ENCODE results near the gene IDUA.
A peak's percentile ranks its signal among the peaks of the same experiment; 100 is the strongest.

Gene IDUA

DNA sequence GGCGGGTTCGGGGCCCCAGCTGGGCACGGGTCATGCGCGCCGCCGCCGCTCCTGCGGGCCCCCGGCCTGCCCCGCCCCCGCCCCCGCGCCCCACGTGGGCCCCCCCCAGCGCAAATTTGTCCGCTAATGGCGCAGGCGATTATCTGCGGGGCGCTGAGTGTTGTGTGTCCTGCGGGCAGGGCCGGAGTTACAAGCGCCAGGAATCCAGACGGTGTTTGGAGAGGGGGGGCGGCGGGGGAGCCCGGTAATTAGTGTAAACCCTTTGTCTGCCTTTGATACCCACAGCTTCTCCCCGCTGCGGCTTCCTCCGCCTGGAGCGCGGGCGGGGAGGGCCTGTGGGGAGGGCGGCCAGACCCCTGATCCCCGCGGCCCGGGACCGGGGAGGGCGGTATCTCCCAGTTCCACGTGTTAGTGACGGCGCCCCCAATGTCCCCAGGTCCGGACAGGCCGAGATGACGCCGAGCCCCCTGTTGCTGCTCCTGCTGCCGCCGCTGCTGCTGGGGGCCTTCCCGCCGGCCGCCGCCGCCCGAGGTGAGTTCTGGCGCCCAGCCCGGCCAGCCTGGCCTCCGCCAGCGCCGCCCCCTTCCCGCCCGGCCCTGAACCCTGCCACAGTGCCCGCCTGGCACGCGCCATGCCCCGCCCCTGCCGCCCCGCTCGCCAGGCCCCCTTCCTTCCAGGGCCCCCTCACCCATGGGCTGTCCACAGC lies 25.3 kb downstream of the IDUA start:
- Histone ChIP-seq H3F3A (ENCODE audit: insufficient read depth) (peaks cover 12% of the 10 kb centered on the region), H3K36me3 (ENCODE audit: low read length) (no peaks in the 10 kb centered on the region), H3K9me2 (replicated peaks; ENCODE audit: insufficient read depth, low read length) (no peaks in the 10 kb centered on the region), H2AFZ (ENCODE audit: low read depth, low read length, severe bottlenecking) (no peak overlapping the region), H3K9ac (ENCODE audit: low read length) (peak overlapping the region; percentile 46; the same call in 1 of the 2 replicates), H3K79me2 (ENCODE audit: insufficient read depth, low read length) (no peaks in the 10 kb centered on the region), H3K27me3 (ENCODE audit: low read length) (no peaks in the 10 kb centered on the region), H3K9me3 (ENCODE audit: insufficient read depth, low read length) (no peaks in the 10 kb centered on the region), H3K4me2 (ENCODE audit: low read depth, low read length, poor library complexity, severe bottlenecking) (peak overlapping the region; percentile 68), H4K20me1 (ENCODE audit: low read depth, low read length) (no peaks in the 10 kb centered on the region), H3K4me3 (ENCODE audit: insufficient read depth, low read length, poor library complexity, severe bottlenecking) (peak overlapping the region; percentile 51), H3K27ac (ENCODE audit: low read depth, low read length) (no peak overlapping the region)
- TF ChIP-seq, protein P1, sequence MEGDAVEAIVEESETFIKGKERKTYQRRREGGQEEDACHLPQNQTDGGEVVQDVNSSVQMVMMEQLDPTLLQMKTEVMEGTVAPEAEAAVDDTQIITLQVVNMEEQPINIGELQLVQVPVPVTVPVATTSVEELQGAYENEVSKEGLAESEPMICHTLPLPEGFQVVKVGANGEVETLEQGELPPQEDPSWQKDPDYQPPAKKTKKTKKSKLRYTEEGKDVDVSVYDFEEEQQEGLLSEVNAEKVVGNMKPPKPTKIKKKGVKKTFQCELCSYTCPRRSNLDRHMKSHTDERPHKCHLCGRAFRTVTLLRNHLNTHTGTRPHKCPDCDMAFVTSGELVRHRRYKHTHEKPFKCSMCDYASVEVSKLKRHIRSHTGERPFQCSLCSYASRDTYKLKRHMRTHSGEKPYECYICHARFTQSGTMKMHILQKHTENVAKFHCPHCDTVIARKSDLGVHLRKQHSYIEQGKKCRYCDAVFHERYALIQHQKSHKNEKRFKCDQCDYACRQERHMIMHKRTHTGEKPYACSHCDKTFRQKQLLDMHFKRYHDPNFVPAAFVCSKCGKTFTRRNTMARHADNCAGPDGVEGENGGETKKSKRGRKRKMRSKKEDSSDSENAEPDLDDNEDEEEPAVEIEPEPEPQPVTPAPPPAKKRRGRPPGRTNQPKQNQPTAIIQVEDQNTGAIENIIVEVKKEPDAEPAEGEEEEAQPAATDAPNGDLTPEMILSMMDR (IDR thresholded peaks at IDR 0.05; ENCODE audit: insufficient read depth, low read length, poor library complexity, severe bottlenecking) = no peak
- no peak for TF ChIP-seq EZH2phosphoT487 (conservative IDR thresholded peaks at IDR 0.05; ENCODE audit: low read length)

DNA sequence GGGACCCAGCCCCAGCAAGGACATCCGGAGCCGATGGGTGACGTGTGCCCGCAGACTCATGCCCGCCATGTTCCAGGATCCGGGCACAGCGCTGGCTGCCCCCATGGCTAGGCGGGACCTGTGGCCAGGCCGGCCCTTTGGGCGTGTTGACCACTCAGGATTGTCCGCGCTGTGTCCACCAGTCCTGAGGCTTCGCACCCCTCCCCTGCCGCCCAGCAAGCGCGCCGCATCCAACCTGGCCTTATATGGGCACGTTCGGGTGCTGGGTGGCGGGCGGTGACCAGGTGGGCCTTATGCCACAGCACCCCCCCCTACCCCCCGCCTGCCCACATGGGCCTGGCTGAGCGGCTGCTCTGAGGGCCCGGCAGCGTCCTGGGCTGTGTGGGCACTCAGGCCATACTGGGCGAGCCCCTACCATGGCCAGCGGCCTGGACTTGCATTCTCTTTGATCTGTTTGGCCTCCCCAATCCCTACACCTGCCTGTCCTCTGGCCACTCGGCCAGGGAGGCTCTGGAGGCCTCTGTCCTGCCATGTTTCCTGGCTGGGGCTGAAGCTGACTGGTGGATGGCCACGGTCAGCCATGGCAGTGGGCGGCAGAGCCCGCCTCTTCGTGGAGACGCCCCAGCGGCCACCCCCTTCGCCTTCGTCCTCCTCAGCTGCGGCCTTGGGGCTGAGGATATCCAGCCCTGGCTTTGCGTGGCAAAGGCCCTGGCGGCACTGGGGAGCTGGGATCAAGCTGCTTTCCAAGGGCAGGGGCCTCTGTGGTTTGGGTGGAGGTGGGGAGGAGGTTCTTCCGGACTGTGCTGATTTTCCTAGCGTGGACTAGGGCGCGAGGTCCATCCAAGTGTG lies 26.6 kb downstream of the IDUA start:
- Histone ChIP-seq H4K20me1 (ENCODE audit: low read depth, low read length) (no peaks in the 10 kb centered on the region), H3K9me2 (replicated peaks; ENCODE audit: insufficient read depth, low read length) (no peaks in the 10 kb centered on the region), H3K27ac (ENCODE audit: low read depth, low read length) (no peak overlapping the region), H3K27me3 (ENCODE audit: low read length) (no peaks in the 10 kb centered on the region), H3K9me3 (ENCODE audit: insufficient read depth, low read length) (no peaks in the 10 kb centered on the region), H3K79me2 (ENCODE audit: insufficient read depth, low read length) (no peaks in the 10 kb centered on the region), H3K4me2 (ENCODE audit: low read depth, low read length, poor library complexity, severe bottlenecking) (no peak overlapping the region), H3K36me3 (ENCODE audit: low read length) (no peaks in the 10 kb centered on the region), H2AFZ (ENCODE audit: low read depth, low read length, severe bottlenecking) (no peak overlapping the region), H3F3A (ENCODE audit: insufficient read depth) (peaks cover 12% of the 10 kb centered on the region), H3K4me3 (ENCODE audit: insufficient read depth, low read length, poor library complexity, severe bottlenecking) (no peak overlapping the region), H3K9ac (ENCODE audit: low read length) (no peak overlapping the region)
- TF ChIP-seq, protein P1 (IDR thresholded peaks at IDR 0.05; ENCODE audit: insufficient read depth, low read length, poor library complexity, severe bottlenecking) = no peak
- TF ChIP-seq EZH2phosphoT487 (conservative IDR thresholded peaks at IDR 0.05; ENCODE audit: low read length) = no peak

DNA sequence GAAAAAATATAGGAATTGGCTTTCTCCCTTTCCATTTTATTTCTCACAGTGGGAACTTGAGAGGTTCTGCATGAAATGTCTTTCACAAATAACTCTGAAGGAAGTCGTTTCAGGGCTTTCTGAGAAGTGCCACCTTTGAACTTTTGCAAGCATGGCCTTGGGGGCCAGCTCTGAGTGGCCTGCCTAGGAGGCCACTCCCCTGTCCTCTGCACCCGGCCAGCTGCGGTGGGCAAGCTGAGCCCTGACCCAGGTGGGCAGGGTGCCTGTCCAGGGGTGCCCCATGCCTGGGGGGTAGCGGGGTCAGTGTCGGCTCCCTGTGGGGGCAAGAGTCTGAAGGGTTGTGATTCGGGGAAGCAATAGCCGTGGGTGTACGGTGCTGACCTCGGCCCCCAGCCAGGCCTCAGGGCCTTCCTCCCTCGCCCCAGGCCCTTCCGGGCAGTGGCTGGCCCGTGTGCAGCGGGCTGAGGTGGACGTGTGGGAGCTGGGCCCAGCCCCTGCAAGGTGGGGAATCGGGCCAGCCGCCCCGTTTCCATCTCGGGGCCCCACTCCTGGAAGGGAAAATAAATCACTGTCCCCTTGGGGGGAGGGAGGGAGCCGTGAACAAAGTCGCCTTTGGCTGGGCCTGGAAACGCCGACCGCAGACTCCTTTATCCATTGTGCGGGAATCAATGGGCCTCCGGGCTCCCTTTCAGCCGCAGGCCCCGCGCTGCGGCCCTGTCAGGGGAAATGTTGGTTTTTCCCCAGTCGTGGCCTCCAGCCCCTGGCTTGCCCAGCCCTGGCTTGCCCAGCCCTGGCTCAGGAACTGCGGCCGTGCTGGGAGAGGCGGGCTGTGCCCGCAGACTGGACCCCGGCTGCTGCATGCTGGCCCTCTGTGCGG lies 27.7 kb downstream of the IDUA start:
- H2AFZ ChIP-seq (ENCODE audit: low read depth, low read length, severe bottlenecking) = no peak overlapping the region
- H3K79me2 ChIP-seq (ENCODE audit: insufficient read depth, low read length) = no peaks in the 10 kb centered on the region
- H3K4me3 ChIP-seq (ENCODE audit: insufficient read depth, low read length, poor library complexity, severe bottlenecking) = no peak overlapping the region
- no peaks in the 10 kb centered on the region for H3K27me3 ChIP-seq (ENCODE audit: low read length)
- TF ChIP-seq, protein P1 (IDR thresholded peaks at IDR 0.05; ENCODE audit: insufficient read depth, low read length, poor library complexity, severe bottlenecking) = no peak
- TF ChIP-seq EZH2phosphoT487 (conservative IDR thresholded peaks at IDR 0.05; ENCODE audit: low read length) = no peak
- H3K27ac ChIP-seq (ENCODE audit: low read depth, low read length) = no peak overlapping the region
- H3K9ac ChIP-seq (ENCODE audit: low read length) = no peak overlapping the region
- H4K20me1 ChIP-seq (ENCODE audit: low read depth, low read length) = no peaks in the 10 kb centered on the region
- H3K9me3 ChIP-seq (ENCODE audit: insufficient read depth, low read length) = no peaks in the 10 kb centered on the region
- H3F3A ChIP-seq (ENCODE audit: insufficient read depth) = peaks cover 12% of the 10 kb centered on the region
- H3K36me3 ChIP-seq (ENCODE audit: low read length) = no peaks in the 10 kb centered on the region
- no peak overlapping the region for H3K4me2 ChIP-seq (ENCODE audit: low read depth, low read length, poor library complexity, severe bottlenecking)
- no peaks in the 10 kb centered on the region for H3K9me2 ChIP-seq (replicated peaks; ENCODE audit: insufficient read depth, low read length)

Data from SU-DHL-6 (cell line).